Activated CD8-positive, alpha-beta memory T cell treated with anti-CD3 and anti-CD28 coated beads, Interleukin-2, amount 50 U/mL, for 4 hours (primary cell): ENCODE data around the gene RHOA.
A peak's percentile ranks its signal among the peaks of the same experiment; 100 is the strongest.
"Not testable (repeated sequence)": the region's sequence is repeated elsewhere in the genome, so short reads cannot be mapped to it uniquely, and the experiment has no call there.

Experiments used
- DNase-seq: peaks from one replicate; pipeline ENCODE4 v3.0.0-alpha.2; 2020

Gene RHOA

GRCh38 chr3:49410846-49411534 lies 786 bp downstream of the RHOA start:
- no peak for DNase-seq

DNA sequence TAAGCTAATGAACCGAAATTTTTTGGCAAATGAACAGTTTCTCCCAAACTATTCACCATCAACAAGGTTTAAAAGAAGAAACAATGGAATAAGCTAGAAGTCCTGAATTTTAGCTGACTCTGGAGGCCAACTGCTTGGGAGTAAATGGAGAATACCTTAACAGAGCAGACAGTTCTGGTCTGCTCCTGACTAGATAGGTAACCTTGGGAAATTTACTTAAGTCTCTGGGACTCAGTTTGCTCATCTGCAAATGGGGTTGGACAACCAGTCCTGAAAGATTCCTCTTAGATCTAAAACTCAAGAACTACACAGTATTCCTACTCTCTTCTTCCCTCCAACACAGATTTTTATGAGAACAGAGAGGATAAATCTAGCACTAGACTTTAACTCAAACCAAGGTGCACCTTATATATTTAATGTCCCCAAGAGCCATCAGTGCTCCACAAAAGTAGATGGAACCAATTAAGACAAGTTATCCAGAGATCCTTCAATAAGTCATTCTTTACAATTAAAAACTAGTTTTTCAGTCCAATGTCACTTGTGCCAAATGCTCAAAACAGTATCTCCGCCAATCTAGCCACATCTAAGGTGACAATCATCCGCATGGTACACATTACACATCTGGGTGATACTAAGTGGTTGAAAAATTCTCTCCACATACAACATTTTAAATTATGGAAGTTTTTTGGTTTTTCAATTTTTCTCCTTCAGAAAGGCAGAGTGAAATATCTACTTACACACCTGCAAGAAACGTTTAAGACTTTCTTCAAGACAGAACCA lies 1.5 kb downstream of the RHOA start:
- DNase-seq: no peak

DNA sequence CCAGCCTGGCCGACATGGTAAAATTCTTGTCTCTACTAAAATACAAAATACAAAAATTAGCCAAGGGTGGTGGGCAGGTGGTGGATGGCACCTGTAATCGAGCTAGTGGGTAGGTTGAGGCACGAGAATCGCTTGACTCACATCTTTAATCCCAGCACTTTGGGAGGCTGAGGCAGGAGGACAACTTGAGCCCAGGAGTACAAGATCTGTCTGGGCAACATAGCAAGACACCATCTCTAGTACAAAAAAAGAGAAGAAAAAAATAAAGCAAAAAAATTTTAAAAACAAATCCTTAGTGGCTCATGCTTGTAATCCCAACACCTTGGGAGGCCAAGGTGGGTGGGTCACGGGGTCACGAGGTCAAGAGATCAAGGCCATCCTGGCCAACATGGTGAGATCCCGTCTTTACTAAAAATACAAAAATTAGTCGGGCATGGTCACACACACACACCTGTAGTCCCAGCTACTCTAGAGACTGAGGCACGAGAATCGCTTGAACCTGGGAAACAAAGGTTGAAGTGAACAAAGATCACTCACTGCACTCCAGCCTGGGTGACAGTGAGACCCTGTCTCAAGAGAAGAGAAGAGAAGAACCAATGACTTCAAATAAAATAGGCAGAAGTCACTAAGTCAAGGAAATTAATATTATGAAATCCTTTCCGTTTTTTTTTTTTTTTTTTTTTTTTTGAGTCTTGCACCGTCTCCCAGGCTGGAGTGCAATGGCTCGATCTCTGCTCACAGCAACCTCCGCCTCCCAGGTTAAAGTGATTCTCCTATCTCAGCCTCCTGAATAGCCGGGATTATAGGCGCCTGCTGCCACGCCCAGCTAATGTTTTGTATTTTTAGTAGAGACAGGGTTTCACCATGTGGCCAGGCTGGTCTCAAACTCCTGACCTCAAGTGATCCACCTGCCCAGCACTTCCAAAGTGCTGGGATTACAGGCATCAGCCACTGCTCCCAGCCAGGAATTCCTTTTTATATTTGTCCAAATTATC lies 4.9 kb downstream of the RHOA start:
- DNase-seq: no peak

DNA sequence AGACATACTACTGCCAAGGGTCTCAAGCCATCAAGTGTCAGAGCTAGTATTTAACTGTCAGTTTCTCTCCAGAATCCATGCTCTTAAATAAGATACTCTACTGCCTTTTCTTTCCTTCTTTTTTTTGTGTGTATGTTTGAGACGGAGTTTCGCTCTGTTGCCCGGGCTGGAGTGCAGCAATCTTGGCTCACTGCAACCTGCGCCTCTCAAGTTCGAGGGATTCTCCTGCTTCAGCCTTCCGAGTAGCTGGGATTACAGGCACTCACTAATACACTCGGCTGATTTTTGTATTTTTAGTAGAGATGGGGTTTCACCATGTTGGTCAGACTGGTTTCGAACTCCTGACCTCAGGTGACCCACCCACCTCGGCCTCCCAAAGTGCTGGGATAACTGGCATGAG lies 6.2 kb downstream of the RHOA start:
- not testable (repeated sequence) for DNase-seq

DNA sequence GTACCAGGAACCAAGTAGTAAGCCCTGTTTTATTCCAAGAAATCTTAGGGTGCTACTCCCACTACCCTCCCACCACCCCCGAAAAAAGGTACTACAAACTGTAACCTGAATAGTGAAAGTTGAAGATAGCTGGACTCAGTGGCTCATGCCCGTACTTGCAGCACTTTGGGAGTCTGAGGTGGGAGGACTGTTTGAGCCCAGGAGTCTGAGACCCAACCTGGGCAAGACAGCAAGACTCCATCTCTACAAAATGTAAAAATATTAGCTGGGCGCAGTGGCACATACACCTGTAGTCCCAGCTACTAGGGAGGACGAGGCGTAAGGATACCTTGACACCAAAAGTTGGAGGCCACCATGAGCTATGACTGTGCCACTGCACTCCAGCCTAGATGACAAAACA lies 7.9 kb downstream of the RHOA start:
- no peak for DNase-seq

DNA sequence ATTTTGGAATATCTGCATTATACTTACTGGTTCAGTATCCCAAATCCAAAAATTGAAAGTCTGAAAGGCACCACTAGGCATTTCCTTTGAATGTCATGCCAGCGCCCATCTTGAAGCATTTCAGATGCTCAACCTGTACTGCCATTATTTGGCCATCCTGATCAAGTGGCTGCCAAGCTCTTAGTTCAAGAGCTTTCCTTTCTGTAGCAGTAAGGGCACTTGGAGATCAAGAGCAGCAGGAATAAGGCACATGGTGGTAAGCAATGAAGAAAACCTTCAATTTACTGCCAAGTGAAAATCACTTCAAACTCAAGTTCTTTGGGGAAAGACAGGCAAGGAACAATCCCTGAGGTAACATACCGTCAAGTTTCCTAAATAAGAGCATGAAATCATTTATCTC lies 10.0 kb downstream of the RHOA start:
- DNase-seq: no peak

- DNase-seq: no peak
Measured at GRCh38 chr3:49399461-49399860, 12.3 kb downstream of the RHOA start.

GRCh38 chr3:49397470-49397869 lies 14.3 kb downstream of the RHOA start:
- no peak for DNase-seq

DNA sequence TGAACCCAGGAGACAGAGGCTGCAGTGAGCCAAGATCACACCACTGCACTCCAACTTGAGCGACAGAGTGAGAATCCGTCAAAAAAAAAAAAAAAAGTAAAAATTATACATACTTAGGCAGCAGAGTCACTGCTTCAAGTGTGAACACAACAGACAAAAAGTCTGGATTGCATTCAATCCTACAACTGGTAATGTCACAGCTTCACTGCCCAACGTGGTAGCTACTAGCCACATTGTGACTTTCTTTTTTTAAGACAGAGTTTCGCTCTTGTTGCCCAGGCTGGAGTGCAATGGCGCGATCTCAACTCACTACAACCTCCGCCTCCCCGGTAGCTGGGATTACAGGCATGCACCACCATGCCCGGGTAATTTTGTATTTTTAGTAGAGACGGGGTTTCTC lies 20.5 kb downstream of the RHOA start:
- DNase-seq: not testable (repeated sequence)

GRCh38 chr3:49389297-49389696 lies 22.5 kb downstream of the RHOA start:
- no peak for DNase-seq

DNA sequence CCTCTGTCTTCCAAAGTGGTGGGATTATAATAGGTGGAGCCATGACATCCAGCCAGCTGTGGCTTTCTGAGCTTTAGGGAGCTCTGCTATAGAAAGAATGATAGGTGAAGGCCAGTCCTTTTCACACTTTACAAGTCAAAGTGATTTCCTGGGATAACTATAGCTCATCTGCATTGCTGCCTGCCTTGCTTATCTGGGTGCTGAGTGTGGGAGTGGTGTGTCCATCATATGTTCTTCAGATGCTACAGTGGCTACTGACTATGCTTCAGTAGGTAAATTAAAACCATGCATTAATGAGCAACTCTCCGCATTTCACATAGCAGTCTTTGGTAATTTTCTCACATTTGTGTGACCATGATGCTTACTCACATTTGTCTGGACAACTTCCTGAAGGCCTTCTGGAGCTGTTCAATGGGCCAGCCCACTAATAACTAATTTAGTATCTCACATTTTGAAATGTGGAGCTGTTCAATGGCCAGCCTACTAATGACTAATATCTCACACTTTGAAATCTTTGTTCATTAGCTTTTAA lies 23.4 kb downstream of the RHOA start:
- no peak for DNase-seq

- DNase-seq: no peak
Measured at GRCh38 chr3:49387721-49388120, 24.1 kb downstream of the RHOA start.

DNA sequence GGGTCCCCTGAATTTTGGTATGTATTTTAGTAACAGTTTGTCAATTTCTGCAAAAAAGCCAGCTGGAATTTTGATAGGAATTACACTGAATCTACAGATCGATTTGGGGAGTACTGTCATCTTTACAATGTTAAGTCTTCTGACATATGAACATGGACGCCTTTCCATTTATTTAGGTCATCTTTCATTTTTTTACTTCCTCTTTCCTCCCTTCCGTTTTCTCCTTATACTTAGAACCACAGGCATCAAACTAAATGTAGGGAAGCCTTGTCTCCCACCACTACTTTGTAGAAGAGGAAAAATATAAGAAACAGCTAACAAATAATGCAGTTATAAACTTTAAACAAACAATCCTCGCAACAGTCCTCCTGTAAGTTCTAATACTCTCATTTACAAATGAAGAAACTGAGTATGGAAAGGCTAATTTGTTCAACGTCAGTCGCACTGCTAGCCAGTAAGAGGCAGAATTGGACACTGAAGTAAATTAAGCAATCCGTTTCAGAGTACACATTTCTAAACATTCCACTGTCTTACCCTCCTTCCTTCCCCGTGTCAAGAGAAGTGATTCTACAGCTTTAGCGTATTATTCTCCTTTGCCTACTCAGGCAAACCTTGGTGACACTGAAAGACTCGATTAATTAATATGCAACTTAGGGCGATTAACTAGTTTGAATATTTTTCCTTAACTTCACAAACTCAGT lies 25.6 kb downstream of the RHOA start:
- no peak for DNase-seq

DNA sequence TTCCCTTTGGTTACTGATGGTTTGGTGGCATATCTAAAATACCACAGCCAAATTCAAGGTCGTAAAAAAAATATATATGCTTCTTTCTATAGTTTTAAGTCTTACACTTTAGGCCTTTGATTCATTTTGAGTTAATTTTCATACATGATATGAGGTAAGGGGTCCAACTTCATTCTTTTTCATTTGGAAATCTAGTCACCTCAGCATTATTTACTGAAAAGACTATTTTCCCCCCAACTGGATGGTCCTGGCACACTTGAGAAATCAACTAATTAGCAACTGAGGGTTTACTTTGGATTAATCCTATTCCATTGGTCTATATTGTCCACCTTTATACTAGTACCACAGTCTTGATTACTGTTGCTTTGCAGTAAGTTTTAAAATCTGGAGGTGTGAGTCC lies 26.2 kb downstream of the RHOA start:
- no peak for DNase-seq

DNA sequence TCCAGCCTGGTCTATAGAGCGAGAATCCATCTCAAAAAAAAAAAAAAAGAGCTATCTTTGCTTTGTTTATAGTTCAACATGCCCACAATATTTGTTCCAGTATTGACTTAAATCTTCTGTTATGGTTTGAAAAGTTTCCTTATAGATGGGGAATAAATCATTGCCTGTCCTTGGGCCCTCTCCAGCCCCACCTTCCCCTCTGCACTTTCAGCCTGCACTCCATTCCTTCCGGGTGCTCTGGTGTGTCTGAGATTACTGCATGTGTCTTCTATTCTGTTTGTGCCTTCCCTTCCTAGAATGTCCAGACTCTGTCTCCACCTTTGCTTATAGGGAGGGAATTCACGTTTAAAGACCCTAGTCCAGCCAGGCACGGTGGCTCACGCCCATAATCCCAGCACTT lies 28.4 kb downstream of the RHOA start:
- no peak for DNase-seq

DNA sequence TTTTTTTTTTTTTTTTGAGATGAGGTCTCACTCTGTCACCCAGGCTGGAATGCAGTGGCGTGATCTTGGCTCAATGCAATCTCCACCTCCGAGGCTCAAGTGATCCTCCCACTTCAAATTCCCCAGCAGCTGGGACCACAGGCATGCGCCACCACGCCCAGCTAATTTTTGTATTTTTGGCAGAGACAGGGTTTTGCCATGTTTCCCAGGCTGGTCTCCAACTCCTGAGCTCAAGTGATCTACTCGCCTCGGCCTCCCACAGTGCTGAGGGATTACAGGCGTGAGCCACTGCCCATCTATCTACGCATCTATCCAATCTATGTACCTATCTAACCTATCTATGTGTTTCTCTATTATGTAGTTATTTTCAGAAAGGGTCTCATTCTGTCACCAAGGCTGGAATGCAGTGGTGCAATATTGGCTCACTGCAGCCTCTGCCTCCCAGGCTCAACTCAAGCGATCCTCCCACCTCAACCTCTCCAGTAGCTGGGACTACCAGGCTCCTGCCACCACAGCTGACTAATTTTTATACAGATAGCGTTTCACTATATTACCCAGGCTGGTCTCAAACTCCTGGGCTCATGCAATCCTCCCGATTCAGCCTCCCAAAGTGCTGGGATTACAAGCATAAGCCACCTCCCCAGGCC lies 33.4 kb downstream of the RHOA start:
- no peak for DNase-seq

DNA sequence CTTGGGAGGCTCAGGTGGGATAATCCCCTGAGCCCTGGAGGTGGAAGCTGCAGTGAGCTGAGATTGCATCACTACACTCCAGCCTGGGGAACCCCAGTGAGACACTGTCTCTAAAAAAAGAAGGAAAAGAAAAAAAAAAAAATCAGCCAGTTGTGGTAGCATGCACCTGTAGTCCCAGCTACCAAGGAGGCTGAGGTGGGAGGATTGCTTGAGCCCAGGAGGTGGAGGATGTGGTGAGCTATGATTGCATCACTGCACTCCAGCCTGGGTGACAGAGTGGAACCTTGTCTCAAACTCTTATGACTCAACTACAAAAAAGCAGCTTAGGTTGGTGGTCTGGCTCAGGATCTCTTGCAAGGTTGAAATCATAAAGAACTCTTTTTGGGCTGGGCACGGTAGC lies 34.3 kb downstream of the RHOA start:
- DNase-seq: peak; percentile 58

GRCh38 chr3:49371946-49372345 lies 39.8 kb downstream of the RHOA start:
- no peak for DNase-seq

DNA sequence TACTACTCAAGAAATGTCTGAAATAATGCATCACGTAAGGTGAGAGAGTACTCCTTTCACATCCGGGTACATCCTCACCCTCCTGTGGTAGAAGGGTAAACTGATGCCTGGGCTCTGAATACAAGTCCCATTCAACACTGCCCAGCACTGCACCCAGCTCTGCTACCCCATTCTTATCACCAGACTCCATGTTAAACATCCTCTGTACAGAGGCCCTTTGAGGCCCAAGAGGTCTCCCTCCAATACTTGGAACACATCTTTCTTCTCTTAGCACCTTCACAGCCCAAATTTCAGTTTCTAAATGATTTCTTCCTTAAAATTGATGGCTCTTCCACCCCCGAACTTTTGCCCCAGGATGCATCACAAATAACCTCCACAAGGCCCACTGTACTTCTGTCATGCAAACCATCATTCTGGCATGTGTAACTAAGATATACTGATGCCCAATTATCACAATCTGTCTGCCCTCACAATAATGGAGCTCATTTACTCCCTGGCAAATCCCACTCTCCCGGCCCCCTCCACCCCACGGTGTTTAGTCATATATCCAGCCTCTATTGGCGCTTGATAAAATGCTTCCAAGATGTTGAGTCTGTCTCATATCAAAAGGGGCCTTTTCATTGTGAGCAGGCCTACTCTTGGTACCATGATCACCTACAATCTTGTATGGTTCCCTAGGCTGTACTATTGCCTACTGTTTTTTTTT lies 41.0 kb downstream of the RHOA start:
- DNase-seq: no peak

- DNase-seq: no peak
Measured at GRCh38 chr3:49362561-49362960, 49.2 kb downstream of the RHOA start.

- no peak for DNase-seq
Measured at GRCh38 chr3:49359623-49360022, 52.2 kb downstream of the RHOA start.
